ENCODE results near the gene TM4SF4. TPM values are rescaled to one million over a fixed set of nuclear protein-coding genes. Genes with fewer than 3 reads are reported as not detected.

TM4SF4 gene
- total and polyA plus RNA-seq, 2 of the 8 experiments (the other 6 are each of a cell fraction or from before 2014, with no cell fraction given), result not detected

GRCh38 chr3:149495581-149496125 is 21.2 kb downstream of the TM4SF4 start:
- Histone ChIP-seq H2BK5ac (ENCODE audit: low read depth, low read length) (no peak overlapping the region), H3K14ac (ENCODE audit: insufficient read length) (no peak overlapping the region), H3K36me3 (ENCODE audit: control insufficient read depth in 2 of 4, insufficient read depth in 4 of 4, low read length in 3 of 4) (no peaks in the 10 kb centered on the region), H3K23me2 (ENCODE audit: low read depth, low read length) (no peaks in the 10 kb centered on the region), H3K27me3 (replicated peaks in 1 of 4; ENCODE audit: control insufficient read depth in 3 of 4, extremely low read depth in 1 of 4, insufficient read depth in 3 of 4, low read length in 3 of 4) (no peaks in the 10 kb centered on the region), H3K18ac (ENCODE audit: extremely low read depth, low read length) (no peak overlapping the region), H3K9ac (replicated peaks in 1 of 4; ENCODE audit: extremely low read depth in 1 of 4, low read depth in 3 of 4, low read length in 3 of 4) (no peak overlapping the region), H4K20me1 (replicated peaks in 1 of 2; ENCODE audit: control insufficient read depth in 1 of 2, insufficient read depth in 2 of 2, low read length in 2 of 2) (no peaks in the 10 kb centered on the region), H2BK120ac (replicated peaks; ENCODE audit: low read depth, low read length) (no peak overlapping the region), H3K79me2 (ENCODE audit: control insufficient read depth in 1 of 2, insufficient read depth in 2 of 2, low read length in 2 of 2) (no peaks in the 10 kb centered on the region; a peak in 1 of 4 replicates), H2BK15ac (ENCODE audit: low read length) (no peak overlapping the region), H2AFZ (ENCODE audit: low read length) (peak overlapping the region; percentile 51; the same call in 1 of the 2 replicates), H2BK20ac (ENCODE audit: low read length) (no peak overlapping the region), H3K23ac (ENCODE audit: insufficient read length) (no peak overlapping the region), H3K4me3 (ENCODE audit: extremely low read depth in 1 of 4, insufficient read depth in 2 of 4, low read depth in 3 of 4, low read length in 4 of 4) (no peak overlapping the region), H3K4ac (replicated peaks; ENCODE audit: insufficient read length, low read depth, low read length) (no peak overlapping the region), H3K4me1 (replicated peaks in 1 of 4; ENCODE audit: control insufficient read depth in 3 of 4, insufficient read depth in 4 of 4, low read length in 3 of 4) (peaks cover 0 to 3% (median under 1%) of the 10 kb centered on the region in 4 experiments; a peak in 3 of 7 replicates), H2BK12ac (ENCODE audit: low read depth, low read length) (no peak overlapping the region), H3K79me1 (ENCODE audit: low read depth, low read length) (no peaks in the 10 kb centered on the region), H4K91ac (replicated peaks; ENCODE audit: insufficient read length, low read length) (no peak overlapping the region), H3K56ac (replicated peaks; ENCODE audit: insufficient read length, low read depth, low read length) (no peak overlapping the region), H4K5ac (ENCODE audit: insufficient read length, low read depth, low read length) (no peak overlapping the region), H4K8ac (ENCODE audit: extremely low read depth, insufficient read depth, low read length) (no peak overlapping the region), H3K4me2 (ENCODE audit: insufficient read depth in 1 of 2, low read depth in 2 of 2, low read length in 2 of 2) (no peak overlapping the region), H3K9me3 (ENCODE audit: insufficient read depth in 2 of 2, low read depth in 1 of 2, low read length in 1 of 2) (no peaks in the 10 kb centered on the region), H2AK5ac (ENCODE audit: low read depth, low read length) (no peak overlapping the region), H3K27ac (ENCODE audit: low read depth, low read length) (no peak overlapping the region)
- ChIA-PET POLR2A (ENCODE audit: partially characterized antibody) (interaction anchor here (0.9 kb wide), 1 partner anchor 276 kb away, joined by 3 read pairs; no protein-coding TSS in a partner anchor), CTCF (ENCODE audit: partially characterized antibody) (interaction anchor here (0.9 to 11.3 kb wide), 21 partner anchors 8 to 542 kb away, joined by 3 to 107 read pairs (median 5); partner anchors contain the start of gene TM4SF18)
- TF ChIP-seq SP4 (IDR thresholded peaks at IDR 0.05; ENCODE audit: low read length), result no peak
- no peak for TF ChIP-seq NRF1 (IDR thresholded peaks at IDR 0.05; ENCODE audit: low read depth, low read length)
- TF ChIP-seq BCL11A (IDR thresholded peaks at IDR 0.05; ENCODE audit: low read depth in 2 of 2, low read length in 2 of 2), result no peak
- no peak for TF ChIP-seq RAD21 (IDR thresholded peaks at IDR 0.05 in 1 of 2, conservative IDR thresholded peaks at IDR 0.05 in 1 of 2; ENCODE audit: low read depth in 2 of 2, low read length in 2 of 2)
- no peak for TF ChIP-seq ATF3 (IDR thresholded peaks at IDR 0.05; ENCODE audit: insufficient read depth, low read depth, low read length)
- TF ChIP-seq FOSL1 (IDR thresholded peaks at IDR 0.05; ENCODE audit: insufficient read depth, low read depth, low read length), result no peak
- TF ChIP-seq CREB1 (IDR thresholded peaks at IDR 0.05), result no peak
- TF ChIP-seq JUND (IDR thresholded peaks at IDR 0.05; ENCODE audit: low read length), result no peak
- TF ChIP-seq BACH1 (IDR thresholded peaks at IDR 0.05; ENCODE audit: low read length), result no peak
- TF ChIP-seq, protein P1, sequence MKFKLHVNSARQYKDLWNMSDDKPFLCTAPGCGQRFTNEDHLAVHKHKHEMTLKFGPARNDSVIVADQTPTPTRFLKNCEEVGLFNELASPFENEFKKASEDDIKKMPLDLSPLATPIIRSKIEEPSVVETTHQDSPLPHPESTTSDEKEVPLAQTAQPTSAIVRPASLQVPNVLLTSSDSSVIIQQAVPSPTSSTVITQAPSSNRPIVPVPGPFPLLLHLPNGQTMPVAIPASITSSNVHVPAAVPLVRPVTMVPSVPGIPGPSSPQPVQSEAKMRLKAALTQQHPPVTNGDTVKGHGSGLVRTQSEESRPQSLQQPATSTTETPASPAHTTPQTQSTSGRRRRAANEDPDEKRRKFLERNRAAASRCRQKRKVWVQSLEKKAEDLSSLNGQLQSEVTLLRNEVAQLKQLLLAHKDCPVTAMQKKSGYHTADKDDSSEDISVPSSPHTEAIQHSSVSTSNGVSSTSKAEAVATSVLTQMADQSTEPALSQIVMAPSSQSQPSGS (IDR thresholded peaks at IDR 0.05; ENCODE audit: low read length), result no peak
- no peak for FAIRE-seq
- 93% methylated on average over 6 of the region's 6 CpGs; no CpG with 5 or more reads in 1 of the 2 experiments for WGBS, 2 experiments (ENCODE audit: extremely low coverage in 1 of 2, insufficient coverage in 1 of 2, insufficient read length in 1 of 2, insufficient replicate concordance in 2 of 2, low coverage in 1 of 2, low lambda C conversion rate in 2 of 2, missing lambda C conversion rate in 1 of 2)
- no peak for DNase-seq (ENCODE audit: low read depth in 1 of 2, low spot score in 2 of 2)

Data from H1 (cell line).